Cardiac fibroblast (primary cell): ENCODE data around the gene STN1.

Experiments used
- DNase-seq, 2 donors: peaks; one replicate each; pipeline versions ENCODE4 v3.0.0 to v3.0.0-alpha.2; 2010; ENCODE audit warnings: low read depth in 2 of 2
- H3K4me3 ChIP-seq, 2 donors: replicated peaks in 1 of 2; 1 replicate in 1 of 2; 2 replicates in 1 of 2; pipeline ENCODE4 v1.5.1; 2011; ENCODE audit warnings: low read depth in 2 of 2, low read length in 2 of 2, mild to moderate bottlenecking in 2 of 2, moderate library complexity in 1 of 2
- TF ChIP-seq, protein P1 (sequence below): IDR thresholded peaks from one replicate; pipeline ENCODE4 v1.5.1; 2011; ENCODE audit warnings: low read depth, mild to moderate bottlenecking, low read length, inconsistent platforms

Gene STN1

DNA sequence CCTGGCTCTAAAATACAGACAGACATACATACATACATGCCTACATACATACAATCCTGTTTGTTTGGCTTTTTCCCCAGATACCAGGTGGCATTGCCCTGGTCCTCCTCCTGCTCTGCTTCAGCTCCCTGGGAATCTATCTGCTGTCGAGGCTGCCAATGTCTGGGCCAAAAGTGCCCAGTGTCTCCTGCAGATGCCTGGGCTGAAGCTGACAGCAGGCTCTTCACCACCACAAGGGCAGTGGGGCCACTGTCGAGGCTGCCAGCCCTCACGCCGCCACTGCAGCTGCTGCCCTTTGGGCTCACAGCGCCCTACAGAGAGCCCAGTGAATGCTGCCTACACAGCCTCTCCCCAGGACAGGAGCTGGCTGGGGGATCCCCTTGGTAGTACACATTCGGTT, 18.0 kb upstream of the STN1 start:
- H3K4me3 ChIP-seq, result no peak overlapping the region
- TF ChIP-seq, protein P1, sequence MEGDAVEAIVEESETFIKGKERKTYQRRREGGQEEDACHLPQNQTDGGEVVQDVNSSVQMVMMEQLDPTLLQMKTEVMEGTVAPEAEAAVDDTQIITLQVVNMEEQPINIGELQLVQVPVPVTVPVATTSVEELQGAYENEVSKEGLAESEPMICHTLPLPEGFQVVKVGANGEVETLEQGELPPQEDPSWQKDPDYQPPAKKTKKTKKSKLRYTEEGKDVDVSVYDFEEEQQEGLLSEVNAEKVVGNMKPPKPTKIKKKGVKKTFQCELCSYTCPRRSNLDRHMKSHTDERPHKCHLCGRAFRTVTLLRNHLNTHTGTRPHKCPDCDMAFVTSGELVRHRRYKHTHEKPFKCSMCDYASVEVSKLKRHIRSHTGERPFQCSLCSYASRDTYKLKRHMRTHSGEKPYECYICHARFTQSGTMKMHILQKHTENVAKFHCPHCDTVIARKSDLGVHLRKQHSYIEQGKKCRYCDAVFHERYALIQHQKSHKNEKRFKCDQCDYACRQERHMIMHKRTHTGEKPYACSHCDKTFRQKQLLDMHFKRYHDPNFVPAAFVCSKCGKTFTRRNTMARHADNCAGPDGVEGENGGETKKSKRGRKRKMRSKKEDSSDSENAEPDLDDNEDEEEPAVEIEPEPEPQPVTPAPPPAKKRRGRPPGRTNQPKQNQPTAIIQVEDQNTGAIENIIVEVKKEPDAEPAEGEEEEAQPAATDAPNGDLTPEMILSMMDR, result no peak
- no peak for DNase-seq

DNA sequence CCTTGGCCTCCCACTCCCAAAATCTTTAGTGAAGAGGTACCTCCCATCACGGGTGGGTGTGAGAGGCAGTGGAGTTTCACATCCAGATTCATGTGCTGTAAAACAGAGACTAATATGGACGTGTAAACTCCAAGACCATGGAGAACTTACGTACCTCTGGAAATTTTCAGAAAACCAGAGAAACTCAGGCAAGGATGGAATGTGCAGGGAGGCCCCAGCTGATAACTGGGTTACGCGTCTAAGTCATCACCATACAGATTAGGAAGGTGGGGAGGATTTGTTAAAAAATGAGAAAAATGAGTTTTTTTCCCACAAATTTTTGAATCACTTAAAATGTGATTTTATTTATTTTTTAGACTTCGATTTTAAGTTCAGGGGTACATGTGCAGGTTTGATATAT, 16.3 kb upstream of the STN1 start:
- TF ChIP-seq, protein P1, result no peak
- no peak for DNase-seq
- no peak overlapping the region for H3K4me3 ChIP-seq

DNA sequence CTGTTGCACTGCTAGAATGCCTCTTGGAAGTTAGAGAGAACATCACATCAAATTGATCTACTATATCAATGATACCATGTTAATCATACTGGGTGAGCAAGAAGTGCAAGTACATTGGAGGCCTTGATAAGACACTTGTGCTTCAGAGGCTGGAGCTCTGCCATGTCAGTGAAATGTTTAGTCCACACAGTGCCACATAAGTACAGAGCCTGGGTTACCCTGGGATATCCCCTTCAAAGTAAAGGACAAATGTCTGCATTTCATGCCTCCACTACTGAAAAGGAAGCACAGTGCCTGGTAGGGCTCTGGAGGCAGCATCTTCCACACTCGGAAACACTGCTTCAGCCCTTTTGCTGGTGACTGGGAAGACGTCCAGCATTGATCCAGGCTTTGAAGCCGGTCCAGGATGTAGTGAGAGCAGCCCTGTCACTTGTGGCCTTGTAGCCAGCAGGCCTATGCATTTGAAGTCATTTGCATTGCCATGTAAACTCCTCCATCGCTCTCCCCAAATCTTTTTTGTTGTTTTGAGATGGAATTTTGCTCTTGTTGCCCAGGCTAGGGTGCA, 15.7 kb upstream of the STN1 start:
- TF ChIP-seq, protein P1, result no peak
- no peak overlapping the region for H3K4me3 ChIP-seq
- peak in 1 of 2 donors; percentile 10 for DNase-seq

DNA sequence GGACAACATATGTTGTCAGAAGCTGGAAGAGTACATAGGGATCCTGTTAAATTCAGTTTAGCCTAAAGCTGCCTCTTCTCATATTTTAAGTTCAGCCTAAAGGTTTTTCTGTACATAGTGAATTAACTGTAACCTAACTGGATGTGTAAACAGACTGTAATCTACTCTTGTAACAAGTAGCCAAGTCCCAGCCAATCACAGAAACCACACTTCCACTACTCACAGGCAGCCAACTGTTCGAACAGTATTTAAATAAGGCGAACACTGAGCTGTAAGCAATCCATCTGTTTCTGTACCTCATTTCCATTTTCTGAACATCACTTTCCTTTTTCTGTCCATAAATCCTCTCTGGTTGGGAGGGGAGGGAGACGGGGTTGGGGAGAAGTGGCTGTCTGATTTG, 15.0 kb upstream of the STN1 start:
- H3K4me3 ChIP-seq, result no peak overlapping the region
- DNase-seq, result no peak
- TF ChIP-seq, protein P1, result no peak

DNA sequence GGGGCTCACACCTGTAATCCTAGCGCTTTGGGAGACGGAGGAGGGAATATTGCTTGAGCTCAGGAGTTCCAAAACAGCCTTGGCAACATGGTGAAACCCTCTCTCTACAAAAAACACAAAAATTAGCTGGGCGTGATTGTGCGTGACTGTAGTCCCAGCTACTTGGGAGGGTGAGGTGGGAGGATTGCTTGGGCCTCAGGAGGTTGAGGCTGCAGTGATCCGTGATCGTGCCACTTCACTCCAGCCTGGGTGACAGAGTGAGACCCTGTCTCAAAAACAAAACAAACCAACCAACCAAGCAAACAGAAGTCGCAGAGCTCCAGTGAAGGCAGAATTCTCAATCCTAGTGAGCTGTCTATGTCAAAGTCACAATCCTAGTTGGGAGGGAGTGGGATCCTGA, 14.3 kb upstream of the STN1 start:
- TF ChIP-seq, protein P1, result no peak
- no peak for DNase-seq
- H3K4me3 ChIP-seq, result no peak overlapping the region

DNA sequence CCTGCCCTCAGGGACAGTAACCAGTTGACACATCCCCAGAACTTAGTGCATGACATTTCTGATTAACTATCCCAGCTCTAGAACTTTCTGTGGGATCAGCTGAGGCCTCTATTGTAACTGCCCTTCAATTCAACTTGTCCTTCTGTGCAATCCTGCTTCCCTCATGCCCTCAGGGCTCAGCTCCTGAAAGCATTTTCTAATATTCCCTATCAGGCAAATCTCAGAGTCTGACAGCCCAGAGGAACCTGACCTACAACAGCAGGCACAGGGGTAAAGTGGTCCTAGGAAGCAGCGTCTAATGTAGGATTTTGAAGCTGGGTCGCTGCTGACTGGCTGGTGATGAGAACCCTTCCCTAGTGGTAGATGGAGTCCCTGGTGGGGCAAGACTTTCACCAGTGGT, 13.6 kb upstream of the STN1 start:
- TF ChIP-seq, protein P1, result no peak
- no peak for DNase-seq
- H3K4me3 ChIP-seq, result no peak overlapping the region

DNA sequence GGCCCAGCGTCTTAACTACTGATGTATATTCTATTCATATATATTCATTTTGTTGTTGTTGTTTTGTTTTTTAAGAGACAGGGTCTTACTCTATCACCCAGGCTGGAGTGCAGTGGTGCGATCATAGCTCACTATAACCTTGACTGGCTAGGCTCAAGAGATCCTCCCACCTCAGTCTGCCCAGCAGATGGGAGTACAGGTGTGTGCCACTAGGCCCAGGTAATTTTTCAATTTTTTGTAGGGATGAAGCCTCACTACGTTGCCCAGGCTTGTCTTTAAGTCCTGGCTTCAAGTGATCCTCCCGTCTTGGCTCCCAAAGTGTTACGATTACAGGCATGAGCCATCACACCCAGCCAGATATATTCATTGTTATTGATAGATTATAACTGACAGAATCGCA, 12.9 kb upstream of the STN1 start:
- TF ChIP-seq, protein P1, result no peak
- no peak overlapping the region for H3K4me3 ChIP-seq
- DNase-seq, result no peak
